Neural cell (in vitro differentiated cells): ENCODE measurements around the gene CDKN3. TPM values are rescaled to one million over a fixed set of nuclear protein-coding genes. Genes with fewer than 3 reads are reported as not detected.
"Not testable (repeated sequence)": the region's sequence is repeated elsewhere in the genome, so short reads cannot be mapped to it uniquely, and the experiment has no call there.

Experiments
- H2AFZ ChIP-seq: fragments of 200-600, 300-800 bp; sonication (generic), shearing (Covaris generic); 2 replicates; pipeline ENCODE4 v1.6.0; 2014; ENCODE audit warnings: low read depth, mild to moderate bottlenecking, antibody characterized with exemption, low read length, moderate library complexity
- H3F3A ChIP-seq: fragments of 200-600 bp; shearing (Covaris generic); 2 replicates; pipeline ENCODE4 v1.6.1; 2016; ENCODE audit warnings: mild to moderate bottlenecking, moderate library complexity, mixed read lengths, antibody characterized with exemption, low read length; ENCODE audit not compliant: insufficient read depth, poor library complexity, severe bottlenecking
- H3K27ac ChIP-seq: fragments of 200-600, 300-800 bp; sonication (generic), shearing (Covaris generic); 2 replicates; pipeline ENCODE4 v1.5.1; 2014; ENCODE audit warnings: mild to moderate bottlenecking, low read length, moderate library complexity
- H3K27me3 ChIP-seq: fragments of 300-800, 200-600 bp; sonication (generic), shearing (Covaris generic); 2 replicates; pipeline ENCODE4 v1.6.0; 2014; ENCODE audit warnings: mild to moderate bottlenecking, low read depth, low read length, moderate library complexity; ENCODE audit not compliant: insufficient read depth
- H3K36me3 ChIP-seq: fragments of 300-800, 200-600 bp; sonication (generic), shearing (Covaris generic); 2 replicates; pipeline ENCODE4 v1.5.1; 2014; ENCODE audit warnings: mild to moderate bottlenecking, antibody characterized with exemption, low read length, moderate library complexity; ENCODE audit not compliant: insufficient read depth
- H3K4me2 ChIP-seq: fragments of 300-800, 200-600 bp; sonication (generic), shearing (Covaris generic); 2 replicates; pipeline ENCODE4 v1.6.0; 2014; ENCODE audit warnings: mild to moderate bottlenecking, low read length
- H3K4me3 ChIP-seq: fragments of 300-800, 200-600 bp; sonication (generic), shearing (Covaris generic); 2 replicates; pipeline ENCODE4 v1.5.1; 2014; ENCODE audit warnings: mild to moderate bottlenecking, low read length, moderate library complexity
- H3K79me2 ChIP-seq: fragments of 200-600 bp; shearing (Covaris generic); replicated peaks from 2 replicates; pipeline ENCODE4 v1.6.0; 2014; ENCODE audit warnings: mild to moderate bottlenecking, low read length, moderate library complexity; ENCODE audit not compliant: insufficient read depth
- H3K9ac ChIP-seq: fragments of 300-800, 200-600 bp; sonication (generic), shearing (Covaris generic); 2 replicates; pipeline ENCODE4 v1.6.1; 2016; ENCODE audit warnings: mild to moderate bottlenecking, low read length, mixed read lengths
- H3K9me2 ChIP-seq: fragments of 200-600 bp; shearing (Covaris generic); 2 replicates; pipeline ENCODE4 v1.6.1; 2016; ENCODE audit warnings: mild to moderate bottlenecking, low read length, mixed read lengths; ENCODE audit not compliant: insufficient read depth
- H3K9me3 ChIP-seq: fragments of 200-600, 300-800 bp; sonication (generic), shearing (Covaris generic); 2 replicates; pipeline ENCODE4 v1.6.1; 2016; ENCODE audit warnings: mild to moderate bottlenecking, mixed run types, low read length, moderate library complexity, mixed read lengths
- H4K20me1 ChIP-seq: fragments of 200-600 bp; shearing (Covaris generic); 2 replicates; pipeline ENCODE4 v1.6.1; 2016; ENCODE audit warnings: mild to moderate bottlenecking, mixed run types; ENCODE audit not compliant: insufficient read depth
- EP300 ChIP-seq: fragments of 450-650 bp; conservative IDR thresholded peaks from 2 replicates; pipeline ENCODE4 v1.6.1; 2014; ENCODE audit warnings: antibody characterized with exemption, mild to moderate bottlenecking, moderate library complexity; ENCODE audit not compliant: poor library complexity, severe bottlenecking
- EZH2 ChIP-seq: fragments of 200-600, 300-800 bp; shearing (Covaris generic), sonication (generic); IDR thresholded peaks from 2 replicates; pipeline ENCODE4 v1.6.1; 2014; ENCODE audit warnings: antibody characterized with exemption, low read length, borderline replicate concordance, mild to moderate bottlenecking; ENCODE audit not compliant: insufficient read depth, poor library complexity, severe bottlenecking
- MXI1 ChIP-seq: fragments of 450-650 bp; conservative IDR thresholded peaks from 2 replicates; pipeline ENCODE4 v1.6.1; 2014; ENCODE audit warnings: antibody characterized with exemption, mild to moderate bottlenecking; ENCODE audit not compliant: poor library complexity, severe bottlenecking
- POLR2AphosphoS5 ChIP-seq: IDR thresholded peaks from 2 replicates; pipeline ENCODE4 v1.6.1; 2012
- RAD21 ChIP-seq: fragments of 450-650 bp; conservative IDR thresholded peaks from 2 replicates; pipeline ENCODE4 v1.6.1; 2014; ENCODE audit warnings: antibody characterized with exemption, mild to moderate bottlenecking, moderate library complexity
- REST ChIP-seq: IDR thresholded peaks from 2 replicates; pipeline ENCODE4 v1.6.1; 2012; ENCODE audit warnings: borderline replicate concordance
- SMC3 ChIP-seq: fragments of 450-650 bp; conservative IDR thresholded peaks from 2 replicates; pipeline ENCODE4 v1.6.1; 2014; ENCODE audit warnings: antibody characterized with exemption, mild to moderate bottlenecking, moderate library complexity; ENCODE audit not compliant: poor library complexity
- TAF1 ChIP-seq: IDR thresholded peaks from 2 replicates; pipeline ENCODE4 v1.6.1; 2012; ENCODE audit warnings: low read depth
- polyA plus RNA-seq: library from polyadenylated mRNA; depleted of rRNA; stranded (reverse); fragments of >200 nt; gene quantifications from 2 replicates; pipeline ENCODE4 v1.2.3, GENCODE V29; 2014
- TF ChIP-seq, protein P1 (sequence below): fragments of 450-650 bp; IDR thresholded peaks from 2 replicates; pipeline ENCODE4 v1.5.1; 2014; ENCODE audit warnings: antibody characterized with exemption, mild to moderate bottlenecking, moderate library complexity; ENCODE audit not compliant: poor library complexity, severe bottlenecking

Gene CDKN3
- polyA plus RNA-seq, 1 donor from 2014 or later = 5.9 TPM

DNA sequence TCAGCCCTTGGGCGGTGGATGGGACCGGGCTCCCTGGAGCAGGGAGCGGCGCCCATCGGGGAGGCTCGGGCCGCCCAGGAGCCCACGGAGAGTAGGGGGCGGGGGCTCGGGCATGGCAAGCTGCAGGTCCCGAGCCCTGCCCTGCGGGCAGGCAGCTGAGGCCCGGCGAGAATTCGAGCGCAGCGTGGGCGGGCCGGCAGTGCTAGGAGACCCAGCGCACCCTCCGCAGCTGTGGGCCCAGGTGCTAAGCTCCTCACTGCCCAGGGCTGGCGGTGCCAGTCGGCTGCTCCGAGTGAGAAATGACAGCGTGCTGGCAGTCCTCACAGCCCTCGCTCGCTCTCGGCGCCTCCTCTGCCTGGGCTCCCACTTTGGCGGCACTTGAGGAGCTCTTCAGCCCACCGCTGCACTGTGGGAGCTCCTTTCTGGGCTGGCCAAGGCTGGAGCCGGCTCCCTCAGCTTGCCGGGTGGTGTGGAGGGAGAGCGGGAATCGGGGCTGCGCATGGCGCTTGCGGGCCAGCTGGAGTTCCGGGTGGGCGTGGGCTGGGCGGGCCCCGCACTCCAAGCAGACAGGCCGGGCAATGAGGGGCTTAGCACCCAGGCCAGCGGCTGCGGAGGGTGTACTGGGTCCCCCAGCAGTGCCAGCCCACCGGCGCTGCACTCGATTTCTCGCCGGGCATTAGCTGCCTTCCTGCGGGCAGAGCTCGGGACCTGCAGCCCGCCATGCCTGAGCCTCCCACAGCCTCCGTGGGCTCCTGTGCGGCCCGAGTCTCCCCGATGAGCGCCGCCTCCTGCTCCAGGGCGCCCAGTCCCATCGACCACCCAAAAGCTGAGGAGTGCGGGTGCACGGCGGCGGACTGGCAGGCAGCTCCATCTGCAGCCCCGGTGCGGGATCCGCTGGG lies 3.6 kb upstream of the CDKN3 start:
- H3K9me3 ChIP-seq, H3K4me3 ChIP-seq, H3K27me3 ChIP-seq, H3K36me3 ChIP-seq, H3F3A ChIP-seq, H3K27ac ChIP-seq, H3K9ac ChIP-seq, H4K20me1 ChIP-seq, H2AFZ ChIP-seq, H3K9me2 ChIP-seq, H3K4me2 ChIP-seq, H3K79me2 ChIP-seq: not testable (repeated sequence)

- no peak overlapping the region for H3K9ac ChIP-seq
- H3K27me3 ChIP-seq = no peaks in the 10 kb centered on the region
- TF ChIP-seq POLR2AphosphoS5 = no peak
- no peaks in the 10 kb centered on the region for H3K36me3 ChIP-seq
- H4K20me1 ChIP-seq = no peaks in the 10 kb centered on the region
- no peaks in the 10 kb centered on the region for H3K9me3 ChIP-seq
- H3K79me2 ChIP-seq = no peaks in the 10 kb centered on the region
- H3F3A ChIP-seq = no peaks in the 10 kb centered on the region
- no peaks in the 10 kb centered on the region for H3K9me2 ChIP-seq
- no peak overlapping the region for H3K27ac ChIP-seq
- no peak overlapping the region for H3K4me3 ChIP-seq
- no peak overlapping the region for H2AFZ ChIP-seq
- H3K4me2 ChIP-seq = no peak overlapping the region
Observed at GRCh38 chr14:54394596-54394995, 2.2 kb upstream of the CDKN3 start.

- TF ChIP-seq TAF1 (no peak), SMC3 (no peak), RAD21 (no peak), REST (no peak), MXI1 (no peak), EZH2 (no peak), EP300 (no peak), POLR2AphosphoS5 (no peak)
- TF ChIP-seq, protein P1, sequence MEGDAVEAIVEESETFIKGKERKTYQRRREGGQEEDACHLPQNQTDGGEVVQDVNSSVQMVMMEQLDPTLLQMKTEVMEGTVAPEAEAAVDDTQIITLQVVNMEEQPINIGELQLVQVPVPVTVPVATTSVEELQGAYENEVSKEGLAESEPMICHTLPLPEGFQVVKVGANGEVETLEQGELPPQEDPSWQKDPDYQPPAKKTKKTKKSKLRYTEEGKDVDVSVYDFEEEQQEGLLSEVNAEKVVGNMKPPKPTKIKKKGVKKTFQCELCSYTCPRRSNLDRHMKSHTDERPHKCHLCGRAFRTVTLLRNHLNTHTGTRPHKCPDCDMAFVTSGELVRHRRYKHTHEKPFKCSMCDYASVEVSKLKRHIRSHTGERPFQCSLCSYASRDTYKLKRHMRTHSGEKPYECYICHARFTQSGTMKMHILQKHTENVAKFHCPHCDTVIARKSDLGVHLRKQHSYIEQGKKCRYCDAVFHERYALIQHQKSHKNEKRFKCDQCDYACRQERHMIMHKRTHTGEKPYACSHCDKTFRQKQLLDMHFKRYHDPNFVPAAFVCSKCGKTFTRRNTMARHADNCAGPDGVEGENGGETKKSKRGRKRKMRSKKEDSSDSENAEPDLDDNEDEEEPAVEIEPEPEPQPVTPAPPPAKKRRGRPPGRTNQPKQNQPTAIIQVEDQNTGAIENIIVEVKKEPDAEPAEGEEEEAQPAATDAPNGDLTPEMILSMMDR = no peak
- no peak overlapping the region for H3K27ac ChIP-seq
- H3K9me3 ChIP-seq = no peaks in the 10 kb centered on the region
- no peak overlapping the region for H2AFZ ChIP-seq
- H3K36me3 ChIP-seq = no peaks in the 10 kb centered on the region
- no peaks in the 10 kb centered on the region for H3K27me3 ChIP-seq
- no peaks in the 10 kb centered on the region for H4K20me1 ChIP-seq
- no peak overlapping the region for H3K9ac ChIP-seq
- no peaks in the 10 kb centered on the region for H3K9me2 ChIP-seq
- H3K79me2 ChIP-seq = no peaks in the 10 kb centered on the region
- H3F3A ChIP-seq = no peaks in the 10 kb centered on the region
- H3K4me2 ChIP-seq = no peak overlapping the region
- H3K4me3 ChIP-seq = no peak overlapping the region
Observed at GRCh38 chr14:54395284-54395683, 1.5 kb upstream of the CDKN3 start.
